Body of pancreas (tissue), 4 donors: ENCODE results near the gene PITPNC1. TPM values are rescaled to one million over a fixed set of nuclear protein-coding genes. Genes with fewer than 3 reads are reported as not detected.

ENCODE experiments used
- ATAC-seq: fragments of 150-250 bp; one replicate; pipeline ENCODE4 v1.9.1; 2016
- DNase-seq, 4 donors: peaks; one replicate each; pipeline ENCODE4 v3.0.0-alpha.2; 2019
- H3K27ac ChIP-seq, 4 donors: fragments of 200-600 bp; sonication (generic); 1 replicate in 3 of 4; 2 replicates in 1 of 4; pipeline versions ENCODE4 v1.5.1 to v1.6.1; 2016 to 2019; ENCODE audit warnings: mild to moderate bottlenecking in 1 of 4, mixed read lengths in 1 of 4, moderate library complexity in 1 of 4
- H3K27me3 ChIP-seq, 2 donors: fragments of 200-600 bp; sonication (generic); one replicate each; pipeline ENCODE4 v1.6.0; 2016; ENCODE audit warnings: mild to moderate bottlenecking in 1 of 2
- H3K36me3 ChIP-seq, 2 donors: fragments of 200-600 bp; sonication (generic); replicated peaks in 1 of 2; 2 replicates each; pipeline ENCODE4 v1.5.1; 2016; ENCODE audit warnings: low read depth in 2 of 2; ENCODE audit not compliant: insufficient read depth in 1 of 2
- H3K4me1 ChIP-seq: fragments of 200-600 bp; sonication (generic); one replicate; pipeline ENCODE4 v1.6.0; 2016
- H3K4me3 ChIP-seq, 2 donors: fragments of 200-600 bp; sonication (generic); 1 replicate in 1 of 2; 2 replicates in 1 of 2; pipeline ENCODE4 v1.5.1; 2016 to 2019
- H3K9me3 ChIP-seq, 3 donors: fragments of 200-600 bp; sonication (generic); 1 replicate in 2 of 3; 2 replicates in 1 of 3; pipeline ENCODE4 v1.5.1; 2016
- CTCF ChIP-seq, 7 experiments: fragments of 450-650 bp in 4 of 7; fragments of 200-600 bp in 3 of 7; sonication (generic) in 3 of 7; IDR thresholded peaks; one replicate each; pipeline ENCODE4 v1.5.1; 2016 to 2019; ENCODE audit warnings: antibody characterized with exemption in 7 of 7
- POLR2A ChIP-seq, 3 donors: fragments of 450-650 bp; IDR thresholded peaks; one replicate each; pipeline ENCODE4 v1.6.1; 2016; ENCODE audit warnings: antibody characterized with exemption in 3 of 3, mild to moderate bottlenecking in 2 of 3
- WGBS, 2 donors: methylation state at CpG; one replicate each; pipeline ENCODE4 v1.1.5; 2017; 5-methylcytosine and 5-hydroxymethylcytosine counted together
- intact Hi-C: fragments of 100-400 bp; cut with DNase I; formaldehyde crosslinking; loops from one replicate; pipeline ENCODE4 v1.15.1; 2023
- total RNA-seq, 2 donors: library from RNA; depleted of rRNA; stranded (reverse); fragments of >200 nt; gene quantifications; one replicate each; pipeline ENCODE4 v1.1.0, GENCODE V29; 2016

PITPNC1 gene
- total RNA-seq, 2 donors from 2014 or later = 11.9 to 17.5 TPM

- Histone ChIP-seq H3K27me3 (no peaks in the 10 kb centered on the region), H3K9me3 (no peaks in the 10 kb centered on the region), H3K4me3 (no peak overlapping the region), H3K27ac (peak overlapping the region; percentile 23 to 77 (median 70)), H3K36me3 (peaks cover 0 to 4% of the 10 kb centered on the region in 2 donors), H3K4me1 (peaks cover 52% of the 10 kb centered on the region)
- DNase-seq (peak; percentile 75 to 90 (median 85)), ATAC-seq (peak; percentile 82)
- TF ChIP-seq CTCF (IDR thresholded peaks at IDR 0.05) (no peak), POLR2A (IDR thresholded peaks at IDR 0.05) (no peak)
- intact Hi-C loops = no loop called here
- 44 to 56% methylated on average over 5 to 8 of the region's 8 CpGs for WGBS, 2 donors
These were observed 261.0 kb downstream of the PITPNC1 start for GRCh38 chr17:67637901-67638641.

- 82 to 87% methylated on average over 4 of the region's 4 CpGs for WGBS, 2 donors
- intact Hi-C loops = no loop called here
- no peaks in the 10 kb centered on the region for H3K9me3 ChIP-seq
- no peak overlapping the region for H3K4me3 ChIP-seq
- H3K36me3 ChIP-seq = peaks cover 0 to under 1% of the 10 kb centered on the region in 2 donors
- no peak for ATAC-seq
- no peak for TF ChIP-seq CTCF (IDR thresholded peaks at IDR 0.05)
- no peak for TF ChIP-seq POLR2A (IDR thresholded peaks at IDR 0.05)
- H3K27me3 ChIP-seq = no peaks in the 10 kb centered on the region
- DNase-seq = no peak
- H3K27ac ChIP-seq = peak overlapping the region in 3 of 4 donors; percentile 4 to 77 (median 75)
- peaks cover 52% of the 10 kb centered on the region for H3K4me1 ChIP-seq
These were observed 261.8 kb downstream of the PITPNC1 start for GRCh38 chr17:67638871-67639270.

GRCh38 chr17:67639555-67639954 lies 262.5 kb downstream of the PITPNC1 start:
- DNase-seq (peak in 1 of 4 donors; percentile 13), ATAC-seq (peak; percentile 22)
- TF ChIP-seq POLR2A (IDR thresholded peaks at IDR 0.05) (no peak), CTCF (IDR thresholded peaks at IDR 0.05) (no peak)
- H3K27me3 ChIP-seq = no peaks in the 10 kb centered on the region
- no peak overlapping the region for H3K4me3 ChIP-seq
- H3K27ac ChIP-seq = peak overlapping the region in 3 of 4 donors; percentile 9 to 77 (median 75)
- intact Hi-C loops = no loop called here
- peaks cover 52% of the 10 kb centered on the region for H3K4me1 ChIP-seq
- no peaks in the 10 kb centered on the region for H3K9me3 ChIP-seq
- 27 to 31% methylated on average over 4 of the region's 4 CpGs for WGBS, 2 donors
- H3K36me3 ChIP-seq = no peaks in the 10 kb centered on the region

- Histone ChIP-seq H3K27ac (peak overlapping the region in 3 of 4 donors; percentile 9 to 77 (median 75)), H3K4me3 (no peak overlapping the region), H3K27me3 (no peaks in the 10 kb centered on the region), H3K4me1 (peaks cover 52% of the 10 kb centered on the region), H3K9me3 (no peaks in the 10 kb centered on the region), H3K36me3 (no peaks in the 10 kb centered on the region)
- no peak for ATAC-seq
- DNase-seq = no peak
- intact Hi-C loops = no loop called here
- TF ChIP-seq CTCF (IDR thresholded peaks at IDR 0.05) (no peak), POLR2A (IDR thresholded peaks at IDR 0.05) (no peak)
- 54 to 56% methylated on average over 8 of the region's 8 CpGs for WGBS, 2 donors
These were observed 262.9 kb downstream of the PITPNC1 start for GRCh38 chr17:67639979-67640378.

- no peaks in the 10 kb centered on the region for H3K27me3 ChIP-seq
- no peak overlapping the region for H3K27ac ChIP-seq
- H3K36me3 ChIP-seq = no peaks in the 10 kb centered on the region
- H3K9me3 ChIP-seq = no peaks in the 10 kb centered on the region
- WGBS, 2 donors = 64 to 67% methylated on average over 5 of the region's 5 CpGs
- H3K4me3 ChIP-seq = no peak overlapping the region
- DNase-seq (no peak), ATAC-seq (no peak)
- TF ChIP-seq CTCF (IDR thresholded peaks at IDR 0.05) = no peak
- no peak for TF ChIP-seq POLR2A (IDR thresholded peaks at IDR 0.05)
- intact Hi-C loops = no loop called here
- peaks cover 34% of the 10 kb centered on the region for H3K4me1 ChIP-seq
These were observed 265.4 kb downstream of the PITPNC1 start for GRCh38 chr17:67642488-67642887.
